Vagina (tissue), 2 donors: ENCODE data around the gene MTMR2. TPM values are rescaled to one million over a fixed set of nuclear protein-coding genes. Genes with fewer than 3 reads are reported as not detected.

ENCODE experiments used
- DNase-seq, 2 donors: peaks; one replicate each; pipeline ENCODE4 v3.0.0-alpha.2; 2017; ENCODE audit errors: extremely low spot score in 2 of 2
- H3K27ac ChIP-seq: fragments of 200-600 bp; sonication (generic); one replicate; pipeline ENCODE4 v1.5.1; 2019
- H3K27me3 ChIP-seq: fragments of 200-600 bp; sonication (generic); one replicate; pipeline ENCODE4 v1.5.1; 2019
- H3K36me3 ChIP-seq, 2 donors: fragments of 200-600 bp; sonication (generic); one replicate each; pipeline ENCODE4 v1.5.1; 2017 to 2019
- H3K4me1 ChIP-seq: fragments of 200-600 bp; sonication (generic); one replicate; pipeline ENCODE4 v1.5.1; 2019
- H3K4me3 ChIP-seq, 2 donors: fragments of 200-600 bp; sonication (generic); 1 replicate in 1 of 2; 2 replicates in 1 of 2; pipeline ENCODE4 v1.5.1; 2016 to 2019
- H3K9me3 ChIP-seq: fragments of 200-600 bp; sonication (generic); one replicate; pipeline ENCODE4 v1.5.1; 2019
- CTCF ChIP-seq, 3 experiments: fragments of 450-650 bp in 2 of 3; fragments of 200-600 bp in 1 of 3; sonication (generic) in 1 of 3; IDR thresholded peaks; one replicate each; pipeline ENCODE4 v1.5.1; 2017 to 2019; ENCODE audit warnings: antibody characterized with exemption in 3 of 3, mild to moderate bottlenecking in 2 of 3, moderate library complexity in 2 of 3
- POLR2A ChIP-seq, 2 donors: fragments of 450-650 bp; IDR thresholded peaks; one replicate each; pipeline ENCODE4 v1.6.1; 2017; ENCODE audit warnings: antibody characterized with exemption in 2 of 2, mild to moderate bottlenecking in 2 of 2, moderate library complexity in 2 of 2
- POLR2AphosphoS5 ChIP-seq, 2 donors: sonication (generic); formaldehyde crosslinking; IDR thresholded peaks; one replicate each; pipeline ENCODE4 v1.9.0; 2017; ENCODE audit warnings: antibody characterized with exemption in 2 of 2, mild to moderate bottlenecking in 2 of 2, low read depth in 1 of 2; ENCODE audit not compliant: insufficient read depth in 1 of 2
- intact Hi-C: fragments of 100-400 bp; cut with DNase I; formaldehyde crosslinking; loops from one replicate; pipeline ENCODE4 v1.15.1; 2023
- total RNA-seq: library from RNA; depleted of rRNA; stranded (reverse); fragments of >200 nt; gene quantifications from one replicate; pipeline ENCODE4 v1.2.3, GENCODE V29; 2016

The MTMR2 gene
- total RNA-seq, 1 donor from 2014 or later: 18.2 TPM

DNA sequence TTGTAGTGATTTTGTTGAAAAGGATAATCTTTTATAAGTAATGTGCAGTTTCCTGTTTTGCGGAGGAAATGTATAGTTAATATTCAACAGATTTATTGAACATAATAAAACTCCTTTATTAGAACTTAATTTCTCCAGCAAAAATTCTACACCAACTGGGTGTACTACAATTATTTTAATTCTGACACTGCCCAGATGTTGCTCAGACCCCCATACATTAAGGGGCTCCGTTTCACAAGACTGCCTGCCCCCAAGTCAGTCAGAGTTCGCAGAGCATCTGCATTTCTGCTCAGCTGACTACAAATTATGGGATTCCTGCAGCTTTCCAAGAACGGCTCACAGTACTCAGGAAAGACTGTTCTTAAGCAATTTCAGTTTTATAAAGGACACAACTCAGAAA, 127.4 kb downstream of the MTMR2 start:
- DNase-seq: no peak
- intact Hi-C loops: no loop called here
- Histone ChIP-seq H3K9me3 (no peaks in the 10 kb centered on the region), H3K36me3 (peaks cover 0 to 11% of the 10 kb centered on the region in 2 donors), H3K27me3 (no peaks in the 10 kb centered on the region), H3K27ac (no peak overlapping the region), H3K4me1 (peaks cover 18% of the 10 kb centered on the region), H3K4me3 (no peak overlapping the region)
- TF ChIP-seq POLR2A (IDR thresholded peaks at IDR 0.05) (no peak), POLR2AphosphoS5 (IDR thresholded peaks at IDR 0.05; ENCODE audit: insufficient read depth in 1 of 2, low read depth in 1 of 2) (no peak), CTCF (IDR thresholded peaks at IDR 0.05) (no peak)

- TF ChIP-seq POLR2A (IDR thresholded peaks at IDR 0.05) (no peak), POLR2AphosphoS5 (IDR thresholded peaks at IDR 0.05; ENCODE audit: insufficient read depth in 1 of 2, low read depth in 1 of 2) (no peak), CTCF (IDR thresholded peaks at IDR 0.05) (no peak)
- H3K9me3 ChIP-seq: no peaks in the 10 kb centered on the region
- no peak overlapping the region for H3K4me3 ChIP-seq
- H3K27ac ChIP-seq: no peak overlapping the region
- H3K36me3 ChIP-seq: peaks cover 0 to 11% of the 10 kb centered on the region in 2 donors
- intact Hi-C loops: no loop called here
- H3K27me3 ChIP-seq: no peaks in the 10 kb centered on the region
- no peak for DNase-seq
- peaks cover 23% of the 10 kb centered on the region for H3K4me1 ChIP-seq
Measured at GRCh38 chr11:95795627-95796295, 128.1 kb downstream of the MTMR2 start.

GRCh38 chr11:95794086-95794485, 129.8 kb downstream of the MTMR2 start:
- Histone ChIP-seq H3K9me3 (no peaks in the 10 kb centered on the region), H3K27ac (no peak overlapping the region), H3K4me3 (no peak overlapping the region), H3K36me3 (no peaks in the 10 kb centered on the region), H3K27me3 (no peaks in the 10 kb centered on the region), H3K4me1 (peaks cover 23% of the 10 kb centered on the region)
- intact Hi-C loops: no loop called here
- no peak for DNase-seq
- TF ChIP-seq CTCF (IDR thresholded peaks at IDR 0.05) (no peak), POLR2A (IDR thresholded peaks at IDR 0.05) (no peak), POLR2AphosphoS5 (IDR thresholded peaks at IDR 0.05; ENCODE audit: insufficient read depth in 1 of 2, low read depth in 1 of 2) (no peak)

GRCh38 chr11:95793116-95793515, 130.8 kb downstream of the MTMR2 start:
- intact Hi-C loops: no loop called here
- no peak overlapping the region for H3K27ac ChIP-seq
- no peaks in the 10 kb centered on the region for H3K9me3 ChIP-seq

DNA sequence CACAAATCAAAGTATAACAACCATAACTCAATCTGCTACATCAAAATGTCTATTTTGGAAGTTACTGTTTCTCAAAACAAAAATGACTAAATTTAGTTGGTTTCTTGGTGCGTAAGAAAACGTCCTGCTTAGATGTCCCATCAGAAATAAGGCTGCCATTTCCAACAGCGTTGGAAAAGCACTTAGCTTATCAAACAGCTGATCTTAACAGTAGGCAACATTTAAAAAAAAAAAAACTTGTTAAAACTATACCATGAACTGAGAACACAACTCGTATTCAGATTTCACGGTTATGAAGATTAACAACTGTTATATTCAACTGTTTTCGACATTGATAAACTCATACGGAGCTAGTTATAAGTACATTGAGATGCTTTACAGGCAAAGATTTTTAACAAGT, 131.2 kb downstream of the MTMR2 start:
- Histone ChIP-seq H3K36me3 (no peaks in the 10 kb centered on the region), H3K9me3 (no peaks in the 10 kb centered on the region), H3K4me1 (peaks cover 35% of the 10 kb centered on the region), H3K4me3 (no peak overlapping the region), H3K27ac (no peak overlapping the region), H3K27me3 (no peaks in the 10 kb centered on the region)
- TF ChIP-seq POLR2A (IDR thresholded peaks at IDR 0.05) (no peak), CTCF (IDR thresholded peaks at IDR 0.05) (no peak), POLR2AphosphoS5 (IDR thresholded peaks at IDR 0.05; ENCODE audit: insufficient read depth in 1 of 2, low read depth in 1 of 2) (no peak)
- no peak for DNase-seq
- intact Hi-C loops: no loop called here

More at GRCh38 chr11:95793116-95793515, 130.8 kb downstream of the MTMR2 start:
- H3K27me3 ChIP-seq: no peaks in the 10 kb centered on the region
- peaks cover 31% of the 10 kb centered on the region for H3K4me1 ChIP-seq
- no peak for DNase-seq
- TF ChIP-seq POLR2A (IDR thresholded peaks at IDR 0.05) (no peak), POLR2AphosphoS5 (IDR thresholded peaks at IDR 0.05; ENCODE audit: insufficient read depth in 1 of 2, low read depth in 1 of 2) (no peak)
- no peaks in the 10 kb centered on the region for H3K36me3 ChIP-seq
- no peak overlapping the region for H3K4me3 ChIP-seq
